H9 (cell line): ENCODE results near the gene KCNG2. TPM values are rescaled to one million over a fixed set of nuclear protein-coding genes. Genes with fewer than 3 reads are reported as not detected.

Experiments used
- DNase-seq: peaks from one replicate; pipeline ENCODE4 v3.0.0-alpha.2; 2017
- H2AFZ ChIP-seq: one replicate; pipeline ENCODE4 v1.6.1; 2013; ENCODE audit warnings: mild to moderate bottlenecking, low read length, control low read depth, moderate library complexity
- H2AK5ac ChIP-seq: 2 replicates; pipeline ENCODE4 v1.6.1; 2013; ENCODE audit warnings: low read length, control low read depth, mixed read lengths; ENCODE audit not compliant: insufficient read length
- H2BK120ac ChIP-seq: one replicate; pipeline ENCODE4 v1.6.1; 2013; ENCODE audit warnings: low read depth, mild to moderate bottlenecking, low read length, control low read depth, inconsistent platforms; ENCODE audit not compliant: poor library complexity, severe bottlenecking
- H2BK12ac ChIP-seq: 2 replicates; pipeline ENCODE4 v1.6.1; 2013; ENCODE audit warnings: low read length, control low read depth, mixed read lengths, low read depth; ENCODE audit not compliant: insufficient read length
- H2BK15ac ChIP-seq: 2 replicates; pipeline ENCODE4 v1.6.1; 2013; ENCODE audit warnings: low read depth, low read length, control low read depth
- H2BK20ac ChIP-seq: one replicate; pipeline ENCODE4 v1.6.1; 2013; ENCODE audit warnings: low read depth, mild to moderate bottlenecking, low read length, control low read depth, inconsistent platforms; ENCODE audit not compliant: poor library complexity, severe bottlenecking
- H2BK5ac ChIP-seq: 2 replicates; pipeline ENCODE4 v1.6.1; 2013; ENCODE audit warnings: low read length, control low read depth, mixed read lengths; ENCODE audit not compliant: insufficient read length
- H3K14ac ChIP-seq: 2 replicates; pipeline ENCODE4 v1.6.1; 2013; ENCODE audit warnings: low read length, control low read depth; ENCODE audit not compliant: insufficient read depth
- H3K18ac ChIP-seq: 2 replicates; pipeline ENCODE4 v1.6.1; 2013; ENCODE audit warnings: low read depth, mild to moderate bottlenecking, mixed read lengths, low read length, control low read depth; ENCODE audit not compliant: insufficient read length
- H3K23ac ChIP-seq: 2 replicates; pipeline ENCODE4 v1.6.1; 2013; ENCODE audit warnings: low read length, control low read depth, mixed read lengths, low read depth; ENCODE audit not compliant: insufficient read length
- H3K23me2 ChIP-seq: 2 replicates; pipeline ENCODE4 v1.6.1; 2013; ENCODE audit warnings: low read depth, mild to moderate bottlenecking, mixed read lengths, low read length, control low read depth; ENCODE audit not compliant: insufficient read length, poor library complexity, severe bottlenecking
- H3K27ac ChIP-seq: 2 replicates; pipeline ENCODE4 v1.5.1; 2013; ENCODE audit warnings: low read length, control low read depth, mixed read lengths, low read depth; ENCODE audit not compliant: insufficient read length
- H3K27me3 ChIP-seq: 2 replicates; pipeline ENCODE4 v1.6.1; 2013; ENCODE audit warnings: low read length, control low read depth, inconsistent platforms; ENCODE audit not compliant: insufficient read depth
- H3K4ac ChIP-seq: 2 replicates; pipeline ENCODE4 v1.6.1; 2013; ENCODE audit warnings: low read depth, mild to moderate bottlenecking, control low read depth, inconsistent platforms, low read length, moderate library complexity
- H3K4me1 ChIP-seq: 2 replicates; pipeline ENCODE4 v1.6.1; 2013; ENCODE audit warnings: low read length, control low read depth, inconsistent platforms; ENCODE audit not compliant: insufficient read depth
- H3K4me2 ChIP-seq: 2 replicates; pipeline ENCODE4 v1.6.1; 2013; ENCODE audit warnings: low read length, control low read depth, mixed read lengths; ENCODE audit not compliant: insufficient read length, insufficient read depth
- H3K56ac ChIP-seq: 2 replicates; pipeline ENCODE4 v1.6.1; 2013; ENCODE audit warnings: low read depth, mild to moderate bottlenecking, mixed read lengths, low read length, control low read depth; ENCODE audit not compliant: insufficient read length
- H3K79me1 ChIP-seq: 2 replicates; pipeline ENCODE4 v1.6.1; 2013; ENCODE audit warnings: low read depth, mild to moderate bottlenecking, moderate library complexity, low read length, control low read depth, inconsistent platforms; ENCODE audit not compliant: insufficient read depth, poor library complexity, severe bottlenecking
- H3K79me2 ChIP-seq: 2 replicates; pipeline ENCODE4 v1.6.1; 2013; ENCODE audit warnings: low read length, control low read depth, inconsistent platforms; ENCODE audit not compliant: insufficient read depth
- H3K9ac ChIP-seq: 2 replicates; pipeline ENCODE4 v1.6.1; 2013; ENCODE audit warnings: low read length, control low read depth, mixed read lengths; ENCODE audit not compliant: insufficient read length; ENCODE audit errors: extremely low read depth
- H3K9me3 ChIP-seq: one replicate; pipeline ENCODE4 v1.6.1; 2013; ENCODE audit warnings: low read depth, low read length, inconsistent platforms; ENCODE audit not compliant: control insufficient read depth
- H3T11ph ChIP-seq: one replicate; pipeline ENCODE4 v1.6.1; 2013; ENCODE audit warnings: mild to moderate bottlenecking, low read length, control low read depth, inconsistent platforms
- H4K20me1 ChIP-seq: one replicate; pipeline ENCODE4 v1.6.1; 2013; ENCODE audit not compliant: control insufficient read depth, insufficient read length, insufficient read depth
- H4K5ac ChIP-seq: 2 replicates; pipeline ENCODE4 v1.6.1; 2013; ENCODE audit warnings: low read depth, mild to moderate bottlenecking, mixed read lengths, low read length, control low read depth; ENCODE audit not compliant: insufficient read length
- H4K8ac ChIP-seq: replicated peaks from 2 replicates; pipeline ENCODE4 v1.6.1; 2013; ENCODE audit warnings: low read length, control low read depth, mixed read lengths, low read depth; ENCODE audit not compliant: insufficient read length
- H4K91ac ChIP-seq: 2 replicates; pipeline ENCODE4 v1.6.1; 2013; ENCODE audit warnings: low read depth, mild to moderate bottlenecking, moderate library complexity, mixed read lengths, low read length, control low read depth; ENCODE audit not compliant: insufficient read length
- H3K27ac Mint-ChIP-seq, 3 experiments: 2 replicates in 2 of 3; 3 replicates in 1 of 3; pipeline ENCODE4 v1.8.0; 2020 to 2021; ENCODE audit warnings: mixed read lengths in 3 of 3, mild to moderate bottlenecking in 1 of 3, moderate library complexity in 1 of 3
- H3K27me3 Mint-ChIP-seq: 2 replicates; pipeline ENCODE4 v1.8.0; 2021; ENCODE audit warnings: low read depth, mild to moderate bottlenecking, moderate library complexity, mixed read lengths
- H3K36me3 Mint-ChIP-seq, 3 experiments: 2 replicates in 2 of 3; 3 replicates in 1 of 3; pipeline ENCODE4 v1.8.0; 2020 to 2021; ENCODE audit warnings: low read depth in 3 of 3, mixed read lengths in 3 of 3; ENCODE audit not compliant: insufficient read depth in 1 of 3
- H3K4me1 Mint-ChIP-seq, 2 experiments: 2 replicates each; pipeline ENCODE4 v1.8.0; 2020; ENCODE audit warnings: mixed read lengths in 2 of 2
- H3K4me3 Mint-ChIP-seq, 2 experiments: 2 replicates in 1 of 2; 3 replicates in 1 of 2; pipeline ENCODE4 v1.8.0; 2020 to 2021; ENCODE audit warnings: mild to moderate bottlenecking in 2 of 2, mixed read lengths in 2 of 2, moderate library complexity in 1 of 2
- H3K9me3 Mint-ChIP-seq, 2 experiments: 2 replicates in 1 of 2; 3 replicates in 1 of 2; pipeline ENCODE4 v1.8.0; 2020; ENCODE audit warnings: mild to moderate bottlenecking in 2 of 2, mixed read lengths in 2 of 2, moderate library complexity in 1 of 2
- WGBS: extraction: QIAGEN DNeasy Blood & Tissue Kit; methylation state at CpG from one replicate; pipeline ENCODE4 v1.1.7; 2013; ENCODE audit warnings: missing lambda C conversion rate, low lambda C conversion rate, mixed read lengths; ENCODE audit not compliant: insufficient read length; ENCODE audit errors: extremely low coverage; 5-methylcytosine and 5-hydroxymethylcytosine counted together
- total RNA-seq: library from RNA; stranded (reverse); gene quantifications from 2 replicates; pipeline ENCODE4 v1.2.1, GENCODE V29; 2021
- TF ChIP-seq, protein P1 (sequence below): fragments of 200-600 bp; sonication (generic); conservative IDR thresholded peaks from 3 replicates; pipeline ENCODE4 v1.8.0; 2021; ENCODE audit warnings: antibody characterized with exemption, mild to moderate bottlenecking

The KCNG2 gene
- total RNA-seq, 1 experiment from 2014 or later = 0.15 TPM

DNA sequence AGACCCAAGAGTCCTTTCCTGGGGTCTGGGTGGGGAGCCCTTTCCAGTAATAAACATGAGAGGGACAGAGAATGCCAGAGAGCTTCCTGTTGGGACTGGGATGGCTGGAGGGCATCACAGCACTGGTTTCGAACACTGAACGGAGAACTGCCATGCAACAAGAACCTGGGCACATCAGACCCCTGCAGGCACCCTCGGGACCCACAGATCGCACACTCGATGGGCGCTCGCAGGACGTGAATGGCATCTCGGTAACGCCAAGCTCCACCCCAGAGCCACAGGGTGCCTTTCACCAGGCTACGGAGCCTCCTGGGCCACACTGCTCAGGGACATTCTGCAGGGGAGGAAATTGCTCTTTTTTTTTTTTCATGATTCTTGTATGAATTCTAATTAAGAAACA is 128.6 kb downstream of the KCNG2 start:
- no CpG with 5 or more reads among the region's 11 CpGs for WGBS
- no peak overlapping the region for H3K18ac ChIP-seq
- no peak overlapping the region for H4K8ac ChIP-seq
- no peak overlapping the region for H3T11ph ChIP-seq
- no peaks in the 10 kb centered on the region; the same call in 1 of the 2 replicates for H3K27me3 ChIP-seq
- H2BK120ac ChIP-seq = no peak overlapping the region
- no peak overlapping the region for H2BK20ac ChIP-seq
- TF ChIP-seq, protein P1, sequence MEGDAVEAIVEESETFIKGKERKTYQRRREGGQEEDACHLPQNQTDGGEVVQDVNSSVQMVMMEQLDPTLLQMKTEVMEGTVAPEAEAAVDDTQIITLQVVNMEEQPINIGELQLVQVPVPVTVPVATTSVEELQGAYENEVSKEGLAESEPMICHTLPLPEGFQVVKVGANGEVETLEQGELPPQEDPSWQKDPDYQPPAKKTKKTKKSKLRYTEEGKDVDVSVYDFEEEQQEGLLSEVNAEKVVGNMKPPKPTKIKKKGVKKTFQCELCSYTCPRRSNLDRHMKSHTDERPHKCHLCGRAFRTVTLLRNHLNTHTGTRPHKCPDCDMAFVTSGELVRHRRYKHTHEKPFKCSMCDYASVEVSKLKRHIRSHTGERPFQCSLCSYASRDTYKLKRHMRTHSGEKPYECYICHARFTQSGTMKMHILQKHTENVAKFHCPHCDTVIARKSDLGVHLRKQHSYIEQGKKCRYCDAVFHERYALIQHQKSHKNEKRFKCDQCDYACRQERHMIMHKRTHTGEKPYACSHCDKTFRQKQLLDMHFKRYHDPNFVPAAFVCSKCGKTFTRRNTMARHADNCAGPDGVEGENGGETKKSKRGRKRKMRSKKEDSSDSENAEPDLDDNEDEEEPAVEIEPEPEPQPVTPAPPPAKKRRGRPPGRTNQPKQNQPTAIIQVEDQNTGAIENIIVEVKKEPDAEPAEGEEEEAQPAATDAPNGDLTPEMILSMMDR = no peak
- no peak overlapping the region for H3K27ac ChIP-seq
- H4K5ac ChIP-seq = no peak overlapping the region
- no peak overlapping the region for H3K23ac ChIP-seq
- DNase-seq = no peak
- no peaks in the 10 kb centered on the region for H4K20me1 ChIP-seq
- H3K27me3 Mint-ChIP-seq = peaks cover 2% of the 10 kb centered on the region; the same call in 1 of the 2 replicates
- no peak overlapping the region for H3K9ac ChIP-seq
- H3K4me2 ChIP-seq = no peak overlapping the region
- no peak overlapping the region for H3K27ac Mint-ChIP-seq
- no peaks in the 10 kb centered on the region for H3K23me2 ChIP-seq
- no peak overlapping the region for H2AK5ac ChIP-seq
- no peak overlapping the region for H3K56ac ChIP-seq
- H2BK12ac ChIP-seq = no peak overlapping the region
- no peaks in the 10 kb centered on the region for H3K4me1 ChIP-seq
- H3K36me3 Mint-ChIP-seq = peaks cover 14 to 38% (median 18%) of the 10 kb centered on the region in 3 experiments
- H2BK15ac ChIP-seq = no peak overlapping the region
- H3K9me3 ChIP-seq = peaks cover 1% of the 10 kb centered on the region
- H2BK5ac ChIP-seq = no peak overlapping the region
- H2AFZ ChIP-seq = no peak overlapping the region
- H3K4me3 Mint-ChIP-seq = no peak overlapping the region
- no peaks in the 10 kb centered on the region for H3K79me1 ChIP-seq
- H3K4me1 Mint-ChIP-seq = peaks cover 13% of the 10 kb centered on the region in 2 experiments
- no peak overlapping the region for H4K91ac ChIP-seq
- H3K79me2 ChIP-seq = no peaks in the 10 kb centered on the region
- H3K9me3 Mint-ChIP-seq = peaks cover 28 to 31% of the 10 kb centered on the region in 2 experiments
- H3K4ac ChIP-seq = no peak overlapping the region
- H3K14ac ChIP-seq = no peak overlapping the region
